ENCODE results near the gene A2M.

DNA sequence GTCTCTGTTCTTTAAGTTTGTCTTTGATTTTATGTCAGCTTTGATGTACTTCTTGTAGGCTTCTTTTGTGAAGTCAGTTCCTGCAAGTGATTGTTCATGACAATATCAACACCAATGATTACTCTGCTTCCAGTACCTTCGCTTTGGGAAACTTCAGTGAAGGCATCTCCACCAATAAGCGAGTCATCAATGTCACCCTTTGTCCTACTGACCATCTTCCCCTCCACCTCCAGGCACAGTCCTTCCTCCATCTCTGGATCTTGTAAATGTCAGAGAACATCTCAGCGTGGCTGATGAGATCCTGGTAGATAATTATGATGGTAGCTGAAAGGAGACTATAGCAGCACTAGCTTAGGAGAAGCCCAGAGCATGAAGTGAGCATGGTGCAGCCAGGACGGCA, 40.4 kb upstream of the A2M start:
- TF ChIP-seq, protein P1, sequence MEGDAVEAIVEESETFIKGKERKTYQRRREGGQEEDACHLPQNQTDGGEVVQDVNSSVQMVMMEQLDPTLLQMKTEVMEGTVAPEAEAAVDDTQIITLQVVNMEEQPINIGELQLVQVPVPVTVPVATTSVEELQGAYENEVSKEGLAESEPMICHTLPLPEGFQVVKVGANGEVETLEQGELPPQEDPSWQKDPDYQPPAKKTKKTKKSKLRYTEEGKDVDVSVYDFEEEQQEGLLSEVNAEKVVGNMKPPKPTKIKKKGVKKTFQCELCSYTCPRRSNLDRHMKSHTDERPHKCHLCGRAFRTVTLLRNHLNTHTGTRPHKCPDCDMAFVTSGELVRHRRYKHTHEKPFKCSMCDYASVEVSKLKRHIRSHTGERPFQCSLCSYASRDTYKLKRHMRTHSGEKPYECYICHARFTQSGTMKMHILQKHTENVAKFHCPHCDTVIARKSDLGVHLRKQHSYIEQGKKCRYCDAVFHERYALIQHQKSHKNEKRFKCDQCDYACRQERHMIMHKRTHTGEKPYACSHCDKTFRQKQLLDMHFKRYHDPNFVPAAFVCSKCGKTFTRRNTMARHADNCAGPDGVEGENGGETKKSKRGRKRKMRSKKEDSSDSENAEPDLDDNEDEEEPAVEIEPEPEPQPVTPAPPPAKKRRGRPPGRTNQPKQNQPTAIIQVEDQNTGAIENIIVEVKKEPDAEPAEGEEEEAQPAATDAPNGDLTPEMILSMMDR (IDR thresholded peaks at IDR 0.05), result no peak
- TF ChIP-seq POLR2A (IDR thresholded peaks at IDR 0.05), result no peak
- no peak for TF ChIP-seq EP300 (IDR thresholded peaks at IDR 0.05)

Measured in suprapubic skin (tissue), 3 donors.